ENCODE measurements around the gene ANLN.

DNA sequence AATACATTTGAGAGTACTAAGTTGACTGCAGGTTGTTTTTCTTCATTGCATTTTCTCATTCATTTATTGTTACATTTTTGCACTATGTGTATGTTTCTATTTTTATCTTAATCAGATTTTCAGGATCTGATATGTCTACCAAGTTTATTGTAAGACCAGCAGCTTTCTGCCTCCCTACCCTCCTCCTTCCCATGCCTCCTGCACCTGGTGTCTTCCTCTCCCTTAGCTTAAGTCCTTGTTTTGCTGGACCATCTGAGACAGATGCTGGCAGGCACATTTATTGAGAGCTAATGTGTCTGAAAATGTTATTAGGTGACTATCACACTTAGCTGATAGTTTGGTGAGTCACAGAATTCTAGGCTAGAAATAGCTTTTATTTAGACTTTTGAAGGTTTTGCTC, 79.6 kb downstream of the ANLN start:
- TF ChIP-seq CTCF (IDR thresholded peaks at IDR 0.05) = no peak
- TF ChIP-seq POLR2A (IDR thresholded peaks at IDR 0.05) = no peak
